ENCODE data around the gene POLR2J2. TPM values are rescaled to one million over a fixed set of nuclear protein-coding genes. Genes with fewer than 3 reads are reported as not detected.
"Not testable (repeated sequence)": the region's sequence is repeated elsewhere in the genome, so short reads cannot be mapped to it uniquely, and the experiment has no call there.

Gene POLR2J2
- polyA plus RNA-seq, 1 donor (not counting 4 experiments of a cell fraction or from before 2014, with no cell fraction given), result 3.1 TPM

DNA sequence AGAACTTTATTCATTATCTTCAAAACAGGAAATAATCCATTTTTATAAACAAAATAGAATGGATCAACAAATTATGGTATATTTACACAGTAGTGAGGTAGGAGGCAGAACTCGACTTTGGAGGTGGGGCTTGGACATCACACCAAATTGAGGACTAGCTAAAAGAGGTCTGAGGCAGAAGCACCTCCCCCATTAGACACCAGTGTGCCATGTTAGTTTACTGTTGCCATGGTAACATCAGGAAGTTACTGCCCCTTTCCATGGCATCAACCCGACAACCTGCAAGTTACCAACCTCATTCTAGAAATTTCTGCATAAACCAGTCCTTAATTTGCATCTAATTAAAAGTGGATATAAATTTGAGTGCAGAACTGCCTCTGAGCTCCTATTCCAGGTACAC, 24.5 kb upstream of the POLR2J2 start:
- H3K27ac ChIP-seq (ENCODE audit: control insufficient read depth, insufficient read depth, low read length); H3K27me3 ChIP-seq (ENCODE audit: control insufficient read depth, extremely low read depth, insufficient read depth, low read length); H2AFZ ChIP-seq (ENCODE audit: control insufficient read depth, low read length); dilution Hi-C loops (cut with MboI; ENCODE audit: extremely low pct_ligation_motif_present, low sequenced_read_pairs); H3K4me3 ChIP-seq (ENCODE audit: control insufficient read depth in 2 of 3, extremely low read depth in 1 of 3, insufficient read depth in 2 of 3, low read depth in 1 of 3, low read length in 3 of 3); FAIRE-seq; H3K79me2 ChIP-seq (ENCODE audit: control insufficient read depth, insufficient read depth, low read length); H3K4me2 ChIP-seq (ENCODE audit: control insufficient read depth, extremely low read depth, insufficient read depth, low read depth, low read length); H3K9ac ChIP-seq (ENCODE audit: control insufficient read depth, extremely low read depth, insufficient read depth, low read length); H3K9me1 ChIP-seq (ENCODE audit: control insufficient read depth, extremely low read depth, insufficient read depth, low read length); DNase-seq (ENCODE audit: low read depth, low spot score); H3K9me3 ChIP-seq (ENCODE audit: control insufficient read depth, low read depth, low read length); H3K36me3 ChIP-seq (ENCODE audit: control insufficient read depth in 2 of 2, extremely low read depth in 1 of 2, insufficient read depth in 2 of 2, low read length in 2 of 2); H4K20me1 ChIP-seq (ENCODE audit: control insufficient read depth, extremely low read depth, insufficient read depth, low read length); H3K4me1 ChIP-seq (ENCODE audit: control insufficient read depth, extremely low read depth, insufficient read depth, low read length): not testable (repeated sequence)

DNA sequence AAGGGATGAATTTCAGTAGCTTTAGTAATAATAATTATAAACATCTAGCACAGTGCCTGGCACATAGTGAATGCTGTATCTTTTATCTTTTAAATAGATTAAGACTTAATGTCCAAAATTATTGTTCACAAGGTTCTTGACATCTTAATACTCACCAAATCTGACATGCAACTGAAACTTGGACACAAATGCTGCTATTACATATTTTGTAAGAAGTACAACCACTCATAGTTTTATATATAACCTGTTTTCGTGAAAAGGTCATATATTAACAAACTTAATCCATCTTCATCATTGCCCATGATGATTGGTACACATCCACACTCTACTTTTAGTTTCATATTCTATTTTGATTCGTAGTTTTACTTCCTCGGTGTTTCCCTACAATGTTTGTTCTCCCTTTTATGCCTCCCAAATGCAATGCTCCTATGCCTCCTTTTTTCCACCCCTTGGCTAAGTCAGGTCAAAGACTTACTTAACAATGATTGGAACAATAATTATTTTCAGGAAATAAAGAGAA, 23.6 kb upstream of the POLR2J2 start:
- H3K4me1 ChIP-seq (ENCODE audit: control insufficient read depth, extremely low read depth, insufficient read depth, low read length); H3K4me2 ChIP-seq (ENCODE audit: control insufficient read depth, extremely low read depth, insufficient read depth, low read depth, low read length); H4K20me1 ChIP-seq (ENCODE audit: control insufficient read depth, extremely low read depth, insufficient read depth, low read length); DNase-seq (ENCODE audit: low read depth, low spot score); H3K9me1 ChIP-seq (ENCODE audit: control insufficient read depth, extremely low read depth, insufficient read depth, low read length); H3K79me2 ChIP-seq (ENCODE audit: control insufficient read depth, insufficient read depth, low read length); H3K36me3 ChIP-seq (ENCODE audit: control insufficient read depth in 2 of 2, extremely low read depth in 1 of 2, insufficient read depth in 2 of 2, low read length in 2 of 2); H3K27me3 ChIP-seq (ENCODE audit: control insufficient read depth, extremely low read depth, insufficient read depth, low read length); dilution Hi-C loops (cut with MboI; ENCODE audit: extremely low pct_ligation_motif_present, low sequenced_read_pairs); H3K27ac ChIP-seq (ENCODE audit: control insufficient read depth, insufficient read depth, low read length); H2AFZ ChIP-seq (ENCODE audit: control insufficient read depth, low read length); H3K9ac ChIP-seq (ENCODE audit: control insufficient read depth, extremely low read depth, insufficient read depth, low read length); H3K9me3 ChIP-seq (ENCODE audit: control insufficient read depth, low read depth, low read length); H3K4me3 ChIP-seq (ENCODE audit: control insufficient read depth in 2 of 3, extremely low read depth in 1 of 3, insufficient read depth in 2 of 3, low read depth in 1 of 3, low read length in 3 of 3); FAIRE-seq: not testable (repeated sequence)

DNA sequence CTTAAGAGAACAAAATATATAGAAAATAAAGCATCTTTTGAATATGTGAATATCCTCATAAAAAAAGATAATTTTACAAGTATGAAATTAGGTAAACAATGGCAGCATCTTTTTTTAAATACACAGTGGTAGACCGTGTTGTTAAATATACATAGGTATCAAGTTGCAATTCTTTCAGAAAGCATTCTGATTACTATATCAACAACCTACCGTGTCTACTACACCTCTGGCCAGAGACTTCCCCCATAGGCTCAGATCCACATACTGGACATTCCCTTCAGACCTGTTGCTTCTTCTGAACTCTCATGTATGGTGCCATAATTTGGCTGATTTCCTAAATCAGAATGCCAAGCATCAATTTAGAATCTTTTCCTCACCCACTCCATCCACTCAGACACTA, 22.5 kb upstream of the POLR2J2 start:
- DNase-seq (ENCODE audit: low read depth, low spot score); dilution Hi-C loops (cut with MboI; ENCODE audit: extremely low pct_ligation_motif_present, low sequenced_read_pairs); H3K9me1 ChIP-seq (ENCODE audit: control insufficient read depth, extremely low read depth, insufficient read depth, low read length); H3K4me3 ChIP-seq (ENCODE audit: control insufficient read depth in 2 of 3, extremely low read depth in 1 of 3, insufficient read depth in 2 of 3, low read depth in 1 of 3, low read length in 3 of 3); H4K20me1 ChIP-seq (ENCODE audit: control insufficient read depth, extremely low read depth, insufficient read depth, low read length); FAIRE-seq; H2AFZ ChIP-seq (ENCODE audit: control insufficient read depth, low read length); H3K4me1 ChIP-seq (ENCODE audit: control insufficient read depth, extremely low read depth, insufficient read depth, low read length); H3K9ac ChIP-seq (ENCODE audit: control insufficient read depth, extremely low read depth, insufficient read depth, low read length); H3K27ac ChIP-seq (ENCODE audit: control insufficient read depth, insufficient read depth, low read length); H3K79me2 ChIP-seq (ENCODE audit: control insufficient read depth, insufficient read depth, low read length); H3K4me2 ChIP-seq (ENCODE audit: control insufficient read depth, extremely low read depth, insufficient read depth, low read depth, low read length); H3K27me3 ChIP-seq (ENCODE audit: control insufficient read depth, extremely low read depth, insufficient read depth, low read length); H3K36me3 ChIP-seq (ENCODE audit: control insufficient read depth in 2 of 2, extremely low read depth in 1 of 2, insufficient read depth in 2 of 2, low read length in 2 of 2); H3K9me3 ChIP-seq (ENCODE audit: control insufficient read depth, low read depth, low read length): not testable (repeated sequence)

DNA sequence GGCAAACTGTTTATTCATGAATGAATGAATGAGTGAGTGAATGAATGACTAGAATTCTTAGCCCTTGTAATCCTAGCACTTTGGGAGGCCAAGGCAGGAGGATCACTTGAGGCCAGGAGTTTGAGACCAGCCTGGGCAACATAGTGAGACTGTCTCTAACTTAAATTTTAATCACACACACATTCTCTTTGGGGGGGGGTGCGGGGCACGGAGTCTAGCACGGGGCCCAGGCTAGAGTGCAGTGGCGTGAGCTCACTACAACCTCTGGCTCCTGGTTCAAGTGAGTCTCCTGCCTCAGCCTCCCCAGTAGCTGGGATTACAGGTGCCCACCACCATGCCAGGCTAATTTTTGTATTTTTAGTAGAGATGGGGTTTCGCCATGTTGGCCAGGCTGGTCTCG, 19.1 kb upstream of the POLR2J2 start:
- H3K36me3 ChIP-seq (ENCODE audit: control insufficient read depth in 2 of 2, extremely low read depth in 1 of 2, insufficient read depth in 2 of 2, low read length in 2 of 2); H3K4me1 ChIP-seq (ENCODE audit: control insufficient read depth, extremely low read depth, insufficient read depth, low read length); H3K4me2 ChIP-seq (ENCODE audit: control insufficient read depth, extremely low read depth, insufficient read depth, low read depth, low read length); H3K9me1 ChIP-seq (ENCODE audit: control insufficient read depth, extremely low read depth, insufficient read depth, low read length); dilution Hi-C loops (cut with MboI; ENCODE audit: extremely low pct_ligation_motif_present, low sequenced_read_pairs); H4K20me1 ChIP-seq (ENCODE audit: control insufficient read depth, extremely low read depth, insufficient read depth, low read length); H2AFZ ChIP-seq (ENCODE audit: control insufficient read depth, low read length); H3K79me2 ChIP-seq (ENCODE audit: control insufficient read depth, insufficient read depth, low read length); DNase-seq (ENCODE audit: low read depth, low spot score); H3K27me3 ChIP-seq (ENCODE audit: control insufficient read depth, extremely low read depth, insufficient read depth, low read length); H3K4me3 ChIP-seq (ENCODE audit: control insufficient read depth in 2 of 3, extremely low read depth in 1 of 3, insufficient read depth in 2 of 3, low read depth in 1 of 3, low read length in 3 of 3); H3K9me3 ChIP-seq (ENCODE audit: control insufficient read depth, low read depth, low read length); H3K27ac ChIP-seq (ENCODE audit: control insufficient read depth, insufficient read depth, low read length); FAIRE-seq; H3K9ac ChIP-seq (ENCODE audit: control insufficient read depth, extremely low read depth, insufficient read depth, low read length): not testable (repeated sequence)

DNA sequence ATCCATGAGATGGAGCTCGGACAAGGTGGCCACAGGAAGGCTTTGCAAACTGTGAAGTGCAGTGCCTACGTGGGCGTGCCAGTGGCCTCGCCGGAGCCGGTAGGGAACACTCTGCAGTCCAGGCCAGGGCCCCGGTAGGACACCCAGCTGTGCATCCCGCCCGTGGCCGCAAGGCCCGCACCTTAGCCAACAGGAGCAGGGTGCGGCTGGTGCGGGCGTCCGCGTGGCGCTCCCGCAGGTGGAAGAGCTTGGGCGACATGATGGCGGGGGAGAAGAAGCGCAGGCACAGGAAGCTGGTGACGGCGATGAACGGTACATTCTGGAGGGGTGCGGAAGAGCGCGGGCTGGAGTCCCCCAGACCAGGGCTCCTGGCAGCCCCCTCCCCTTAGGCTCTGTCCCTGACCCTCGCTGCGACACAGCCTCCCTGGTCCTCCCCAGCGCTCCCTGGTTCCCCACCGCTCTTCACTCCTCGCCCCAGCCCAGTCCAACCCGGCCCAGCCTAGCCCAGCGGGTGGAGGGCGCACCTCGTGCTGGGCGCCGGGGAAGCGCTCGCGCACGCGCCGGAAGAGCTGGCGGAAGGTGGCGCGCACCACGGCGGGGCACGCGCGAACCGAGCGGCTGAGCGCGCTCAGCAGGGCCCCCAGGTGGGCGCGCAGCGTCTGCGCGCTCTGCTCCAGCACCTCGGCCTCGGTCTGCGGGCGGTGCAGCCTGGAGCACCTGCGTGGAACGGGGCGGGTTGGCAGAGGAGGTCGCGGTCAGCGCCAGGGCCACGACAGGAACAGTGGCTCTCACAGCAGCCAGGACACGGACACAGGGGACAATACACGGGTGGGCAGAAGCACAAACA, 18.2 kb upstream of the POLR2J2 start:
- H2AFZ ChIP-seq (ENCODE audit: control insufficient read depth, low read length); H3K4me3 ChIP-seq (ENCODE audit: control insufficient read depth in 2 of 3, extremely low read depth in 1 of 3, insufficient read depth in 2 of 3, low read depth in 1 of 3, low read length in 3 of 3); H3K4me1 ChIP-seq (ENCODE audit: control insufficient read depth, extremely low read depth, insufficient read depth, low read length); H3K79me2 ChIP-seq (ENCODE audit: control insufficient read depth, insufficient read depth, low read length); H4K20me1 ChIP-seq (ENCODE audit: control insufficient read depth, extremely low read depth, insufficient read depth, low read length); H3K27ac ChIP-seq (ENCODE audit: control insufficient read depth, insufficient read depth, low read length); H3K9ac ChIP-seq (ENCODE audit: control insufficient read depth, extremely low read depth, insufficient read depth, low read length); H3K9me3 ChIP-seq (ENCODE audit: control insufficient read depth, low read depth, low read length); H3K9me1 ChIP-seq (ENCODE audit: control insufficient read depth, extremely low read depth, insufficient read depth, low read length); DNase-seq (ENCODE audit: low read depth, low spot score); dilution Hi-C loops (cut with MboI; ENCODE audit: extremely low pct_ligation_motif_present, low sequenced_read_pairs); FAIRE-seq; H3K36me3 ChIP-seq (ENCODE audit: control insufficient read depth in 2 of 2, extremely low read depth in 1 of 2, insufficient read depth in 2 of 2, low read length in 2 of 2); H3K27me3 ChIP-seq (ENCODE audit: control insufficient read depth, extremely low read depth, insufficient read depth, low read length); H3K4me2 ChIP-seq (ENCODE audit: control insufficient read depth, extremely low read depth, insufficient read depth, low read depth, low read length): not testable (repeated sequence)
